GM23338 (cell line): ENCODE results near the gene TMEM140. TPM values are rescaled to one million over a fixed set of nuclear protein-coding genes. Genes with fewer than 3 reads are reported as not detected.

ENCODE experiments used
- ATAC-seq: fragments of 200-7000 bp; cut with Tn5 transposase; 3 replicates; pipeline ENCODE4 v1.9.1; 2020
- DNase-seq: peaks from one replicate; pipeline ENCODE4 v3.0.0-alpha.2; 2015; ENCODE audit warnings: low spot score
- H2AFZ ChIP-seq: fragments of 200-600 bp; sonication (generic); 2 replicates; pipeline ENCODE4 v1.8.0; 2016; ENCODE audit warnings: antibody characterized with exemption, mild to moderate bottlenecking, moderate library complexity
- H3F3A ChIP-seq: fragments of 200-600 bp; sonication (generic); replicated peaks from 2 replicates; pipeline ENCODE4 v1.8.0; 2017; ENCODE audit warnings: antibody characterized with exemption, mixed run types, low read depth
- H3K27ac ChIP-seq: fragments of 200-600 bp; sonication (generic); 2 replicates; pipeline ENCODE4 v1.6.1; 2016; ENCODE audit warnings: low read depth
- H3K27me3 ChIP-seq: fragments of 200-600 bp; sonication (generic); 2 replicates; pipeline ENCODE4 v1.8.0; 2016; ENCODE audit warnings: mild to moderate bottlenecking, mixed run types, moderate library complexity; ENCODE audit not compliant: insufficient read depth
- H3K36me3 ChIP-seq: fragments of 200-600 bp; sonication (generic); 2 replicates; pipeline ENCODE4 v1.8.0; 2016; ENCODE audit warnings: mild to moderate bottlenecking; ENCODE audit not compliant: insufficient read depth
- H3K4me1 ChIP-seq: fragments of 200-600 bp; sonication (generic); 2 replicates; pipeline ENCODE4 v1.8.0; 2016; ENCODE audit warnings: mild to moderate bottlenecking, moderate library complexity; ENCODE audit not compliant: insufficient read depth
- H3K4me2 ChIP-seq: fragments of 200-600 bp; sonication (generic); 2 replicates; pipeline ENCODE4 v1.7.1; 2017; ENCODE audit warnings: mixed run types
- H3K4me3 ChIP-seq: fragments of 200-600 bp; sonication (generic); 2 replicates; pipeline ENCODE4 v1.6.1; 2016; ENCODE audit warnings: mixed run types
- H3K79me2 ChIP-seq: fragments of 200-600 bp; sonication (generic); replicated peaks from 2 replicates; pipeline ENCODE4 v1.8.0; 2017; ENCODE audit warnings: mild to moderate bottlenecking; ENCODE audit not compliant: insufficient read depth
- H3K9me2 ChIP-seq: fragments of 200-600 bp; sonication (generic); 2 replicates; pipeline ENCODE4 v1.8.0; 2017; ENCODE audit not compliant: insufficient read depth
- H4K20me1 ChIP-seq: fragments of 200-600 bp; sonication (generic); replicated peaks from 2 replicates; pipeline ENCODE4 v1.8.0; 2017; ENCODE audit warnings: mild to moderate bottlenecking; ENCODE audit not compliant: insufficient read depth
- H3K27ac Mint-ChIP-seq: 2 replicates; pipeline ENCODE4 v1.8.0; 2020; ENCODE audit warnings: inconsistent platforms, mild to moderate bottlenecking, moderate library complexity, mixed read lengths
- H3K27me3 Mint-ChIP-seq: 3 replicates; pipeline ENCODE4 v1.8.0; 2022; ENCODE audit warnings: low read depth, mild to moderate bottlenecking, moderate library complexity, mixed read lengths, inconsistent platforms; ENCODE audit not compliant: insufficient read depth, poor library complexity
- H3K36me3 Mint-ChIP-seq: 3 replicates; pipeline ENCODE4 v1.8.0; 2021; ENCODE audit warnings: low read depth, mild to moderate bottlenecking, inconsistent platforms, moderate library complexity, mixed read lengths
- H3K4me1 Mint-ChIP-seq: 3 replicates; pipeline ENCODE4 v1.8.0; 2020; ENCODE audit warnings: mild to moderate bottlenecking, inconsistent platforms, mixed read lengths
- H3K4me3 Mint-ChIP-seq: 3 replicates; pipeline ENCODE4 v1.8.0; 2021; ENCODE audit warnings: moderate library complexity, mild to moderate bottlenecking, inconsistent platforms, mixed read lengths
- H3K9me3 Mint-ChIP-seq: 3 replicates; pipeline ENCODE4 v1.8.0; 2020; ENCODE audit warnings: moderate library complexity, mild to moderate bottlenecking, inconsistent platforms, mixed read lengths
- CREB1 ChIP-seq: fragments of 250-450 bp; sonication (Bioruptor Pico); IDR thresholded peaks from 2 replicates; pipeline ENCODE4 v1.5.0; 2020; ENCODE audit warnings: low read depth, mild to moderate bottlenecking, moderate library complexity
- EZH2phosphoT487 ChIP-seq: fragments of 200-600 bp; sonication (generic); IDR thresholded peaks from one replicate; pipeline ENCODE4 v1.8.1; 2018; ENCODE audit warnings: antibody characterized with exemption; ENCODE audit not compliant: unreplicated experiment
- POLR2AphosphoS5 ChIP-seq: IDR thresholded peaks from 2 replicates; pipeline ENCODE4 v1.6.1; 2016; ENCODE audit warnings: antibody characterized with exemption, low read depth
- REST ChIP-seq: IDR thresholded peaks from one replicate; pipeline ENCODE4 v1.6.1; 2018; ENCODE audit warnings: antibody characterized with exemption; ENCODE audit not compliant: unreplicated experiment
- ZNF114 ChIP-seq: fragments of 250-450 bp; sonication (Bioruptor Pico); IDR thresholded peaks from 2 replicates; pipeline ENCODE4 v1.5.0; 2020; ENCODE audit warnings: mild to moderate bottlenecking, moderate library complexity
- polyA plus RNA-seq: library from polyadenylated mRNA; unstranded; fragments of >200 nt; fragmentation: Nextera tagmentation; extraction: Ambion mirVana; gene quantifications from 2 replicates; pipeline ENCODE4 v1.2.1, GENCODE V29; 2016
- total RNA-seq: library from RNA; depleted of rRNA; stranded (reverse); fragments of >200 nt; shearing (Covaris generic); gene quantifications from 2 replicates; pipeline ENCODE4 v1.2.3, GENCODE V29; 2014
- TF ChIP-seq, protein P1 (sequence below): IDR thresholded peaks from 2 replicates; pipeline ENCODE4 v1.6.1; 2016; ENCODE audit warnings: antibody characterized with exemption
- TF ChIP-seq, protein P2 (sequence below): fragments of 250-450 bp; sonication (Bioruptor Pico); IDR thresholded peaks from 2 replicates; pipeline ENCODE4 v1.5.0; 2020; ENCODE audit warnings: mild to moderate bottlenecking, moderate library complexity

The TMEM140 gene
- total and polyA plus RNA-seq, 2 experiments from 2014 or later, result 2.7 TPM; not detected in 1

GRCh38 chr7:135209225-135209834, 61.5 kb downstream of the TMEM140 start:
- H3K79me2 ChIP-seq, result no peaks in the 10 kb centered on the region
- Mint-ChIP-seq H3K27ac (no peak overlapping the region), H3K4me3 (no peak overlapping the region)

GRCh38 chr7:135210888-135211178, 63.0 kb downstream of the TMEM140 start:
- Histone ChIP-seq H4K20me1 (no peaks in the 10 kb centered on the region), H3K79me2 (no peaks in the 10 kb centered on the region), H3K4me3 (peak overlapping the region; percentile 95), H3K36me3 (no peaks in the 10 kb centered on the region), H3K4me1 (peaks cover 6% of the 10 kb centered on the region), H3K27ac (no peak overlapping the region), H2AFZ (peak overlapping the region; percentile 92), H3K4me2 (peak overlapping the region; percentile 94), H3K27me3 (peaks cover 11% of the 10 kb centered on the region), H3K9me2 (no peaks in the 10 kb centered on the region), H3F3A (no peaks in the 10 kb centered on the region)
- Mint-ChIP-seq H3K27ac (no peak overlapping the region), H3K4me1 (peaks cover 4% of the 10 kb centered on the region; the same call in 2 of the 3 replicates), H3K27me3 (peaks cover 16% of the 10 kb centered on the region), H3K9me3 (no peaks in the 10 kb centered on the region), H3K4me3 (peak overlapping the region; percentile 92), H3K36me3 (no peaks in the 10 kb centered on the region)
- DNase-seq (peak; percentile 39), ATAC-seq (no peak)
- TF ChIP-seq, protein P1, sequence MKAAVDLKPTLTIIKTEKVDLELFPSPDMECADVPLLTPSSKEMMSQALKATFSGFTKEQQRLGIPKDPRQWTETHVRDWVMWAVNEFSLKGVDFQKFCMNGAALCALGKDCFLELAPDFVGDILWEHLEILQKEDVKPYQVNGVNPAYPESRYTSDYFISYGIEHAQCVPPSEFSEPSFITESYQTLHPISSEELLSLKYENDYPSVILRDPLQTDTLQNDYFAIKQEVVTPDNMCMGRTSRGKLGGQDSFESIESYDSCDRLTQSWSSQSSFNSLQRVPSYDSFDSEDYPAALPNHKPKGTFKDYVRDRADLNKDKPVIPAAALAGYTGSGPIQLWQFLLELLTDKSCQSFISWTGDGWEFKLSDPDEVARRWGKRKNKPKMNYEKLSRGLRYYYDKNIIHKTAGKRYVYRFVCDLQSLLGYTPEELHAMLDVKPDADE, result no peak
- no peak for TF ChIP-seq POLR2AphosphoS5
- no peak for TF ChIP-seq REST
- TF ChIP-seq, protein P2, sequence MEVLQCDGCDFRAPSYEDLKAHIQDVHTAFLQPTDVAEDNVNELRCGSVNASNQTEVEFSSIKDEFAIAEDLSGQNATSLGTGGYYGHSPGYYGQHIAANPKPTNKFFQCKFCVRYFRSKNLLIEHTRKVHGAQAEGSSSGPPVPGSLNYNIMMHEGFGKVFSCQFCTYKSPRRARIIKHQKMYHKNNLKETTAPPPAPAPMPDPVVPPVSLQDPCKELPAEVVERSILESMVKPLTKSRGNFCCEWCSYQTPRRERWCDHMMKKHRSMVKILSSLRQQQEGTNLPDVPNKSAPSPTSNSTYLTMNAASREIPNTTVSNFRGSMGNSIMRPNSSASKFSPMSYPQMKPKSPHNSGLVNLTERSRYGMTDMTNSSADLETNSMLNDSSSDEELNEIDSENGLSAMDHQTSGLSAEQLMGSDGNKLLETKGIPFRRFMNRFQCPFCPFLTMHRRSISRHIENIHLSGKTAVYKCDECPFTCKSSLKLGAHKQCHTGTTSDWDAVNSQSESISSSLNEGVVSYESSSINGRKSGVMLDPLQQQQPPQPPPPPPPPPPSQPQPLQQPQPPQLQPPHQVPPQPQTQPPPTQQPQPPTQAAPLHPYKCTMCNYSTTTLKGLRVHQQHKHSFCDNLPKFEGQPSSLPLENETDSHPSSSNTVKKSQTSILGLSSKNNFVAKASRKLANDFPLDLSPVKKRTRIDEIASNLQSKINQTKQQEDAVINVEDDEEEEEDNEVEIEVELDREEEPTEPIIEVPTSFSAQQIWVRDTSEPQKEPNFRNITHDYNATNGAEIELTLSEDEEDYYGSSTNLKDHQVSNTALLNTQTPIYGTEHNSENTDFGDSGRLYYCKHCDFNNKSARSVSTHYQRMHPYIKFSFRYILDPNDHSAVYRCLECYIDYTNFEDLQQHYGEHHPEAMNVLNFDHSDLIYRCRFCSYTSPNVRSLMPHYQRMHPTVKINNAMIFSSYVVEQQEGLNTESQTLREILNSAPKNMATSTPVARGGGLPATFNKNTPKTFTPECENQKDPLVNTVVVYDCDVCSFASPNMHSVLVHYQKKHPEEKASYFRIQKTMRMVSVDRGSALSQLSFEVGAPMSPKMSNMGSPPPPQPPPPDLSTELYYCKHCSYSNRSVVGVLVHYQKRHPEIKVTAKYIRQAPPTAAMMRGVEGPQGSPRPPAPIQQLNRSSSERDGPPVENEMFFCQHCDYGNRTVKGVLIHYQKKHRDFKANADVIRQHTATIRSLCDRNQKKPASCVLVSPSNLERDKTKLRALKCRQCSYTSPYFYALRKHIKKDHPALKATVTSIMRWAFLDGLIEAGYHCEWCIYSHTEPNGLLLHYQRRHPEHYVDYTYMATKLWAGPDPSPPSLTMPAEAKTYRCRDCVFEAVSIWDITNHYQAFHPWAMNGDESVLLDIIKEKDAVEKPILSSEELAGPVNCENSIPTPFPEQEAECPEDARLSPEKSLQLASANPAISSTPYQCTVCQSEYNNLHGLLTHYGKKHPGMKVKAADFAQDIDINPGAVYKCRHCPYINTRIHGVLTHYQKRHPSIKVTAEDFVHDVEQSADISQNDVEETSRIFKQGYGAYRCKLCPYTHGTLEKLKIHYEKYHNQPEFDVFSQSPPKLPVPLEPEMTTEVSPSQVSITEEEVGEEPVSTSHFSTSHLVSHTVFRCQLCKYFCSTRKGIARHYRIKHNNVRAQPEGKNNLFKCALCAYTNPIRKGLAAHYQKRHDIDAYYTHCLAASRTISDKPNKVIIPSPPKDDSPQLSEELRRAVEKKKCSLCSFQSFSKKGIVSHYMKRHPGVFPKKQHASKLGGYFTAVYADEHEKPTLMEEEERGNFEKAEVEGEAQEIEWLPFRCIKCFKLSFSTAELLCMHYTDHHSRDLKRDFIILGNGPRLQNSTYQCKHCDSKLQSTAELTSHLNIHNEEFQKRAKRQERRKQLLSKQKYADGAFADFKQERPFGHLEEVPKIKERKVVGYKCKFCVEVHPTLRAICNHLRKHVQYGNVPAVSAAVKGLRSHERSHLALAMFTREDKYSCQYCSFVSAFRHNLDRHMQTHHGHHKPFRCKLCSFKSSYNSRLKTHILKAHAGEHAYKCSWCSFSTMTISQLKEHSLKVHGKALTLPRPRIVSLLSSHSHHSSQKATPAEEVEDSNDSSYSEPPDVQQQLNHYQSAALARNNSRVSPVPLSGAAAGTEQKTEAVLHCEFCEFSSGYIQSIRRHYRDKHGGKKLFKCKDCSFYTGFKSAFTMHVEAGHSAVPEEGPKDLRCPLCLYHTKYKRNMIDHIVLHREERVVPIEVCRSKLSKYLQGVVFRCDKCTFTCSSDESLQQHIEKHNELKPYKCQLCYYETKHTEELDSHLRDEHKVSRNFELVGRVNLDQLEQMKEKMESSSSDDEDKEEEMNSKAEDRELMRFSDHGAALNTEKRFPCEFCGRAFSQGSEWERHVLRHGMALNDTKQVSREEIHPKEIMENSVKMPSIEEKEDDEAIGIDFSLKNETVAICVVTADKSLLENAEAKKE (CRISPR knock-in tag), result no peak

More at GRCh38 chr7:135209225-135209834, 61.5 kb downstream of the TMEM140 start:
- Histone ChIP-seq H2AFZ (no peak overlapping the region), H3K4me2 (no peak overlapping the region), H3K27ac (no peak overlapping the region), H3F3A (no peaks in the 10 kb centered on the region), H3K27me3 (peaks cover 11% of the 10 kb centered on the region), H3K36me3 (no peaks in the 10 kb centered on the region), H3K4me3 (no peak overlapping the region), H3K4me1 (peaks cover 6% of the 10 kb centered on the region), H4K20me1 (no peaks in the 10 kb centered on the region), H3K9me2 (no peaks in the 10 kb centered on the region)
- no peaks in the 10 kb centered on the region for H3K36me3 Mint-ChIP-seq
- TF ChIP-seq ZNF114 (CRISPR knock-in tag), result no peak
- no peak for TF ChIP-seq CREB1 (CRISPR knock-in tag)
- TF ChIP-seq, protein P1, result no peak
- no peak for TF ChIP-seq EZH2phosphoT487
- peaks cover 16% of the 10 kb centered on the region for H3K27me3 Mint-ChIP-seq
- ATAC-seq (no peak), DNase-seq (no peak)
- peaks cover 4% of the 10 kb centered on the region; the same call in 2 of the 3 replicates for H3K4me1 Mint-ChIP-seq
- no peaks in the 10 kb centered on the region for H3K9me3 Mint-ChIP-seq
